Hepatocyte (in vitro differentiated cells): ENCODE data around the gene TTBK2. TPM values are rescaled to one million over a fixed set of nuclear protein-coding genes. Genes with fewer than 3 reads are reported as not detected.

Source experiments
- DNase-seq: peaks from one replicate; pipeline ENCODE4 v3.0.0-alpha.2; 2016; ENCODE audit warnings: low spot score
- H2AFZ ChIP-seq: fragments of 200-600 bp; sonication (generic); 2 replicates; pipeline ENCODE4 v1.6.0; 2016; ENCODE audit warnings: antibody characterized with exemption, mild to moderate bottlenecking
- H3K27ac ChIP-seq: fragments of 200-600 bp; sonication (generic); 2 replicates; pipeline ENCODE4 v1.5.1; 2016; ENCODE audit warnings: mild to moderate bottlenecking
- H3K27me3 ChIP-seq: fragments of 200-600 bp; sonication (generic); 2 replicates; pipeline ENCODE4 v1.6.1; 2016
- H3K36me3 ChIP-seq: fragments of 200-600 bp; sonication (generic); replicated peaks from 2 replicates; pipeline ENCODE4 v1.5.1; 2016; ENCODE audit warnings: low read depth; ENCODE audit not compliant: insufficient read depth
- H3K4me1 ChIP-seq: fragments of 200-600 bp; sonication (generic); 2 replicates; pipeline ENCODE4 v1.5.1; 2016; ENCODE audit warnings: mild to moderate bottlenecking, moderate library complexity; ENCODE audit not compliant: insufficient read depth
- H3K4me2 ChIP-seq: fragments of 200-600 bp; sonication (generic); 2 replicates; pipeline ENCODE4 v1.6.0; 2016
- H3K4me3 ChIP-seq: fragments of 200-600 bp; sonication (generic); 2 replicates; pipeline ENCODE4 v1.5.1; 2016; ENCODE audit warnings: mild to moderate bottlenecking
- H3K79me2 ChIP-seq: fragments of 200-600 bp; sonication (generic); 2 replicates; pipeline ENCODE4 v1.6.0; 2017; ENCODE audit warnings: mild to moderate bottlenecking
- H3K9me2 ChIP-seq: fragments of 200-600 bp; sonication (generic); replicated peaks from 2 replicates; pipeline ENCODE4 v1.6.0; 2017; ENCODE audit warnings: mild to moderate bottlenecking; ENCODE audit not compliant: insufficient read depth
- H3K9me3 ChIP-seq: fragments of 200-600 bp; sonication (generic); 2 replicates; pipeline ENCODE4 v1.5.1; 2016; ENCODE audit warnings: low read depth, mild to moderate bottlenecking
- H4K20me1 ChIP-seq: fragments of 200-600 bp; sonication (generic); 2 replicates; pipeline ENCODE4 v1.6.0; 2016; ENCODE audit warnings: mild to moderate bottlenecking; ENCODE audit not compliant: insufficient read depth, poor library complexity, severe bottlenecking
- CTCF ChIP-seq: fragments of 200-600 bp; sonication (generic); IDR thresholded peaks from 2 replicates; pipeline ENCODE4 v1.5.1; 2016; ENCODE audit warnings: antibody characterized with exemption, mild to moderate bottlenecking; ENCODE audit not compliant: poor library complexity
- EZH2 ChIP-seq: fragments of 200-600 bp; sonication (generic); IDR thresholded peaks from 2 replicates; pipeline ENCODE4 v1.6.1; 2016; ENCODE audit warnings: antibody characterized with exemption, mild to moderate bottlenecking, borderline replicate concordance
- EZH2phosphoT487 ChIP-seq: fragments of 200-600 bp; sonication (generic); IDR thresholded peaks from one replicate; pipeline ENCODE4 v1.6.1; 2018; ENCODE audit warnings: antibody characterized with exemption, mild to moderate bottlenecking, low read depth, moderate library complexity; ENCODE audit not compliant: unreplicated experiment, severe bottlenecking
- WGBS: methylation state at CpG from one replicate; pipeline ENCODE4 v1.1.6; 2016; ENCODE audit warnings: low lambda C conversion rate; ENCODE audit errors: missing lambda C conversion rate; 5-methylcytosine and 5-hydroxymethylcytosine counted together
- polyA plus RNA-seq: library from polyadenylated mRNA; unstranded; fragments of >200 nt; fragmentation: Nextera tagmentation; extraction: Ambion mirVana; gene quantifications from 2 replicates; pipeline ENCODE4 v1.2.1, GENCODE V29; 2016
- total RNA-seq: library from RNA; depleted of rRNA; stranded (reverse); fragments of >200 nt; gene quantifications from 2 replicates; pipeline ENCODE4 v1.2.3, GENCODE V29; 2014

Gene TTBK2
- total and polyA plus RNA-seq, 2 experiments from 2014 or later, result 3.8 to 8.5 TPM

GRCh38 chr15:42863572-42864239 is 56.9 kb downstream of the TTBK2 start:
- H3K4me1 ChIP-seq, result no peaks in the 10 kb centered on the region
- DNase-seq, result no peak
- no peaks in the 10 kb centered on the region for H3K36me3 ChIP-seq
- H3K4me2 ChIP-seq, result no peak overlapping the region
- H3K27me3 ChIP-seq, result no peaks in the 10 kb centered on the region
- no peaks in the 10 kb centered on the region for H3K79me2 ChIP-seq
- no peak overlapping the region for H2AFZ ChIP-seq
- no peaks in the 10 kb centered on the region for H4K20me1 ChIP-seq
- TF ChIP-seq CTCF (no peak), EZH2 (no peak)
- H3K9me2 ChIP-seq, result no peaks in the 10 kb centered on the region
- no peaks in the 10 kb centered on the region for H3K9me3 ChIP-seq
- H3K4me3 ChIP-seq, result no peak overlapping the region
- H3K27ac ChIP-seq, result no peak overlapping the region
- 61% methylated on average over 2 of the region's 2 CpGs for WGBS

GRCh38 chr15:42858999-42859789 is 61.4 kb downstream of the TTBK2 start:
- H3K9me3 ChIP-seq, result no peaks in the 10 kb centered on the region
- H3K27ac ChIP-seq, result no peak overlapping the region
- H3K27me3 ChIP-seq, result no peaks in the 10 kb centered on the region
- no peak overlapping the region for H3K4me2 ChIP-seq
- H3K4me1 ChIP-seq, result no peaks in the 10 kb centered on the region
- TF ChIP-seq EZH2 (no peak), EZH2phosphoT487 (no peak), CTCF (no peak)
- H3K79me2 ChIP-seq, result no peaks in the 10 kb centered on the region
- no peaks in the 10 kb centered on the region for H3K36me3 ChIP-seq
- H3K4me3 ChIP-seq, result no peak overlapping the region
- H2AFZ ChIP-seq, result no peak overlapping the region
- H4K20me1 ChIP-seq, result no peaks in the 10 kb centered on the region
- H3K9me2 ChIP-seq, result no peaks in the 10 kb centered on the region
- WGBS, result 100% methylated on average over 2 of the region's 2 CpGs
- DNase-seq, result no peak

- H3K27me3 ChIP-seq, result no peaks in the 10 kb centered on the region
- H3K36me3 ChIP-seq, result no peaks in the 10 kb centered on the region
- DNase-seq, result no peak
- H3K4me2 ChIP-seq, result no peak overlapping the region
- no peaks in the 10 kb centered on the region for H4K20me1 ChIP-seq
- H2AFZ ChIP-seq, result no peak overlapping the region
- TF ChIP-seq CTCF, result no peak
- TF ChIP-seq EZH2, result no peak
- no peak for TF ChIP-seq EZH2phosphoT487
- H3K4me3 ChIP-seq, result no peak overlapping the region
- H3K79me2 ChIP-seq, result no peaks in the 10 kb centered on the region
- no peaks in the 10 kb centered on the region for H3K9me2 ChIP-seq
- no peaks in the 10 kb centered on the region for H3K4me1 ChIP-seq
- 62% methylated on average over 2 of the region's 2 CpGs for WGBS
- H3K27ac ChIP-seq, result no peak overlapping the region
- no peaks in the 10 kb centered on the region for H3K9me3 ChIP-seq
Observed at GRCh38 chr15:42858540-42858939, 62.0 kb downstream of the TTBK2 start.
